Left ventricle myocardium superior (tissue), 1 donor: ENCODE data around the gene SPRY4. TPM values are rescaled to one million over a fixed set of nuclear protein-coding genes. Genes with fewer than 3 reads are reported as not detected.
A peak's percentile ranks its signal among the peaks of the same experiment; 100 is the strongest.

ENCODE experiments used
- ATAC-seq: fragments of 200-7000 bp; cut with Tn5 transposase; one replicate; pipeline ENCODE4 v1.9.1; 2020; ENCODE audit warnings: mild to moderate bottlenecking, moderate library complexity
- DNase-seq: peaks from one replicate; pipeline ENCODE4 v3.0.0-alpha.2; 2020
- intact Hi-C: fragments of 100-400 bp; cut with micrococcal nuclease; formaldehyde crosslinking; loops from one replicate; pipeline ENCODE4 v1.11.0; 2022
- total RNA-seq: library from RNA; stranded (reverse); fragmentation: NEBNext Ultra II Directional; extraction: Animal tissue kit (Norgen Biotek cat#: 25700); gene quantifications from one replicate; pipeline ENCODE4 v1.2.1, GENCODE V29; 2021
- donor health status: DM: no; HTN: yes; CAD: no; lungs with severe emphysema.

Gene SPRY4
- total RNA-seq, 1 donor from 2014 or later, result 8.3 TPM

GRCh38 chr5:142319105-142319504 lies 5.7 kb downstream of the SPRY4 start:
- no peak for DNase-seq
- intact Hi-C loops, result no loop called here
- ATAC-seq, result no peak

GRCh38 chr5:142317753-142318152 lies 7.1 kb downstream of the SPRY4 start:
- intact Hi-C loops, result no loop called here
- DNase-seq, result peak; percentile 55
- ATAC-seq, result peak; percentile 15

- intact Hi-C loops, result no loop called here
- peak; percentile 43 for ATAC-seq
- no peak for DNase-seq
Observed at GRCh38 chr5:142317173-142317572, 7.6 kb downstream of the SPRY4 start.

GRCh38 chr5:142316681-142317080 lies 8.1 kb downstream of the SPRY4 start:
- intact Hi-C loops, result no loop called here
- ATAC-seq, result no peak
- no peak for DNase-seq

GRCh38 chr5:142316051-142316450 lies 8.8 kb downstream of the SPRY4 start:
- no peak for DNase-seq
- intact Hi-C loops, result no loop called here
- peak; percentile 44 for ATAC-seq

DNA sequence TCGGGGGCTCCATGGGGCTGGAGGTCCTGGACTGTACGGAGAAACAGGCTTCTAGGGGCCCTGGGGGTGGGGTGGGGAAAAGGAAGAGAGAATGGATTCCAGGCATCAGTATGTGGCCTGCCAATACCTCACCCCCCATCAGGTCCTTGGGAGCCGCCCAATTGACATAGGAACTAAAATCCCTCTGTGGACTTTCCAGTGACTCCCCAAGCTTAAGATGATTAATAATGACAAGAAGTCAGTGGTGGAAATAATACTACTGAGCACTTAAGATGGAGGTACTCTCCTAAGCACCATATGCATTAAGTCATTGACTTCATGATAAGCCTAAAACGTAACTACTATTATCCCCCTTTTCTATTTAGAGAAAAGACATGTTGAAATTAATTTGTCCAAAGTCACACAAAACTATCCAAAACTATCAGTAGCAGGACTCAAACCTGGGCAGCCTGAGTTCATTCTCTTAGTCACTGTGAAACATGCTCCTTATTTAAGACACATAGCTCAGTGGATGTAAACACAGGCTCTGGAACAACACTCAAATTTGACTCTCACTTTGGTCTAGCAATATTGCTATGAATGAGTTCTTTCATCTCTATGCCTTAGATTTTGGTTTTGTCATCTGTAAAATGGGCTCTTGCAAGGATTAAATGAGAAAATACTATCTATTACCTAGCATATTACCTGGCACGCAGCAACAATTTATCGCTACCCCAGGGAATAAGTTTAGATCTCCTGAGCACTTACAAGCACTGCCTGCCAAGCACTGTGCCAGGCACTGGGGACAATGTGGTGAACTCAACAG lies 9.5 kb downstream of the SPRY4 start:
- ATAC-seq, result no peak
- DNase-seq, result no peak
- intact Hi-C loops, result no loop called here

DNA sequence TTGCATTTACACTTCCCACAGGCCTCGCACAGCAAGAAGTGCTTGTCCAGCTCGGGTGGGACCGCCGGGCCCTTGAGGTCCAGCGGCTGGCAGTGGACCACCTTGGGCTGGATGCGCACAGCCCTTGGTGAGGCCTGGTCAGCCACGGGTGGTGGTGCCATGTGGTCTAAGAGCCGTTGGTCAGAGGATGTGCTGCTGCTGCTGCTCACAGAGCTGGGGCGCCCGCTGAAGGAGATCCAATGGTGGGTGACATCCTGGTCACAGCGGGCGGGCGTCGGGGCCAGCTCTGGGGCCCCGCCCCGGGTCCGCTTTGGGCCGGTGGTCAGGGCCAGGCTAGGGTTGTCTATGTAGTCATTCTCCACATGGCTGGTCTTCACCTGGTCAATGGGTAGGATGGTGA lies 10.2 kb downstream of the SPRY4 start:
- no peak for ATAC-seq
- DNase-seq, result peak; percentile 38
- intact Hi-C loops, result no loop called here

- DNase-seq (no peak), ATAC-seq (no peak)
- intact Hi-C loops, result no loop called here
Observed at GRCh38 chr5:142314109-142314508, 10.7 kb downstream of the SPRY4 start.

DNA sequence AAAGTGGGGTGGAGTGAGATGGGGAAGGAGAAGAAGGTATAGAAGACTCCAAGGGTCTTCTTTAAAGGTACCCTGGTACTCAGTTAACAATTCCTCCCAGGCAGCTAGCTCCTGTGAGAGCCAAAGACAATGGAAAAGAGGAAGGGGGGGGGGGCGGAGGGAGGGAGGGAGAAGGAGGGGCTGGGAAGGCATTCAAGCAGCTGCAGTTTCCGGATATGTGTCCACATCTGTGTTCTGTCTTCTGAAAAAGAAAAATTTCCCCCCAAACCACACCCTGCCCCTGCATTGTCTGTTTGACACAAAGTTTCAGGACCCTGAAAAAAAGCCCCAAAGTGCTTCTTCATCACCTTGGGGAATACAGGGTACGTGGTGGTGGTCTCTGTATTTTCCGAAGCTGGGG lies 11.1 kb downstream of the SPRY4 start:
- no peak for DNase-seq
- peak; percentile 10 for ATAC-seq
- intact Hi-C loops, result no loop called here

DNA sequence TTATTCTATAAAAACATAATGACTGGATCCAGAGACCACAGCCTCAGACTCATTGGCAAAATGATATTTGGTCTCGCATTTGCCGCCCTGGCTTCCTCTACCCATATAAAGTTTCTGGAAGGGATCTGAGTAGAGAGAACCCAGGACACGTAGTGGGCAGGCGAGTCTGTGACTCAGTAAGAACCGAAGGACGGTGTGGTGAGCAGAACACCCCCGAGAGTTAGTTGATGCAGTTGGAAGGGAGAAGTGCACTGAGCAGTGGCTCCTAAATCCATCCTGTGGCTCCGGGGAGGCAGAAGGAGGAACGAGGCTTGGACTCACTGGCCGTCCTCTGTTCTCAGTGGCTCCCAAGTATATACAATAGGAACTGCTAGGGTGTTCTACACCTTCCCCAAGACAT lies 11.5 kb downstream of the SPRY4 start:
- ATAC-seq, result no peak
- intact Hi-C loops, result no loop called here
- no peak for DNase-seq

- ATAC-seq (no peak), DNase-seq (no peak)
- intact Hi-C loops, result no loop called here
Observed at GRCh38 chr5:142312399-142312798, 12.4 kb downstream of the SPRY4 start.

DNA sequence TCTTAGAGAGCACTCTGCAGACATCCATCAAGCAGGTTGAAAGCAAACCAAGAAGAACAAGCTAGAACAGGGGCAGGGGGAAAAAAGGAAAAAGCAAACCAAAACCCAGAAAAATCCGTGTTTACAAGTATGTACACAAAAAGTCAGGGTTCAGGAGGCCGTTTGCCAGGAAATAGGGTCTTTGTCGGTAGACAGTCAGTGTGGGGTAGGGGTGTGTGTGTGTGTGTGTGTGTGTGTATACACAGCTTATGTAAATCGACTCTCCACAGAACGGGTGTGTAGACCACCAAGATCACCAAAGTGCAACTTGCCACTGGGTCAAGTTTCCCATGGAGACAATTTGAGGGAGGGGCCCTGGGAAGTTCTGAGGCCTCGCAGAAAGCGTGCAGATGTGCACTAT lies 13.1 kb downstream of the SPRY4 start:
- intact Hi-C loops, result no loop called here
- no peak for ATAC-seq

GRCh38 chr5:142310803-142311202 lies 14.0 kb downstream of the SPRY4 start:
- DNase-seq, result no peak
- ATAC-seq, result no peak
- intact Hi-C loops, result no loop called here

More for the DNA sequence above, 13.1 kb downstream of the SPRY4 start:
- DNase-seq, result no peak

DNA sequence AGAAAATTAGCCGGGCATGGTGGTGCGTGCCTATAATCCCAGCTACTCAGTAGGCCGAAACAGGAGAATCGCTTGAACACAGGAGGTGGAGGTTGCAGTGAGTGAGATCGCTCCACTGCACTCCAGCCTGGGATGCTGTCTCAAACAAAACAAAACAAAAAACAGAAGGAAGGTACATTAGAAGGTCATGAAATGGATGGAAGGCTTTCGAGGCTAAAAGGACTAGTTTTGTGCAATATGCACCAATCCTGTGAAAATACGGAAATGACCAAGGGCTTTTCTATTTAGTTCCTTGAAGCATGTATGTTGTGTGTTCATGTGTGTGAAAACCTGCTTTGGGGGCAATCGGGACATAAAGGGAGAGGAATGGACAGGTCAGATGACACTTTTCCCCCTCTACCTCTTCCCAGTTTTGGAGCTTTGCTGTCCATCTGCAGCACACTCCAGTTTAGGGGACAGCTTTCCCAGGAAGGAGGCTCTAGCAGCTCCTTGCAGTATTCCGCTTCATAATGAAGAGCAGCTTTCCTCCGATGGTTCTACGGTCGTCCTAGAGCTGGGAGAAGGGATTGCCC lies 15.0 kb downstream of the SPRY4 start:
- DNase-seq (no peak), ATAC-seq (no peak)
- intact Hi-C loops, result no loop called here

DNA sequence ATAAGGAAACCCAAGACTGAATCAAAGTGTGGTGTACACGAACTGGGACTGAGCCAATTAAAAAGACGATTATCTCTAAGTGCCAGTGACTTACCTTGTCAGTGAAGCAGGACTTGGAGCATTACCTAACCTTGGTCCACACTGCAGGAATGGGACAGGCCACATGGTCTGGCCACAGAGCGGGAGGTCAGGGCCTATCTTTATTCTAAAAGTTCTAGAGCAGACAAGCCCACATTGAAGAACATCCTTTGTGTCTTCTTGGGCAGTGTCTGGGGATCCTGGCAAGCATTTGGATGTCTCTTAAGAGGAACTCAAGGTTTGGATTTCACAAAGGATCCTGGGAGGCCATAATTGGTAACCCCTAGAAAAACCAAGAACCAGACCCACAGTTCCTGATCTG lies 16.5 kb downstream of the SPRY4 start:
- intact Hi-C loops, result no loop called here
- ATAC-seq, result no peak
- DNase-seq, result no peak

- ATAC-seq (no peak), DNase-seq (no peak)
- intact Hi-C loops, result no loop called here
Observed at GRCh38 chr5:142307146-142307890, 17.5 kb downstream of the SPRY4 start.

- intact Hi-C loops, result no loop called here
- DNase-seq, result no peak
- no peak for ATAC-seq
Observed at GRCh38 chr5:142306077-142306502, 18.7 kb downstream of the SPRY4 start.

DNA sequence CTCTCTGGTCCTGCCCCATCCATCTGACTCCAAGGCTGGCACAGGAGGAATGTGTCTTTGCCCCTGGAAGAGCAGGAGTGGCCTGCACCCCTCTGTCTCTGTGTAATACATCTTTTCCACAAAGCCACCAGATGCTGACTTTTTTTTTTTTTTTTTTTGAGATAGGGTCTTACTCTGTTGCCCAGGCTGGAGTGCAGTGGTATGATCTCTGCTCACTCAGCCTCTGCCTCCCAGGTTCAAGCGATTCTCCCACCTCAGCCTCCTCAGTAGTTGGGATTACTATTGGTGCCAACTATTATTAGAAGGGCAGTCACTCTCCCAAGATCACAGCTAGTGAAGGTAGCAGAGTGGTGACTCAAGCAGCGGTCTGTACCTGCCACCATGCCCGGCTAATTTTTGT lies 19.6 kb downstream of the SPRY4 start:
- DNase-seq (no peak), ATAC-seq (no peak)
- intact Hi-C loops, result no loop called here

DNA sequence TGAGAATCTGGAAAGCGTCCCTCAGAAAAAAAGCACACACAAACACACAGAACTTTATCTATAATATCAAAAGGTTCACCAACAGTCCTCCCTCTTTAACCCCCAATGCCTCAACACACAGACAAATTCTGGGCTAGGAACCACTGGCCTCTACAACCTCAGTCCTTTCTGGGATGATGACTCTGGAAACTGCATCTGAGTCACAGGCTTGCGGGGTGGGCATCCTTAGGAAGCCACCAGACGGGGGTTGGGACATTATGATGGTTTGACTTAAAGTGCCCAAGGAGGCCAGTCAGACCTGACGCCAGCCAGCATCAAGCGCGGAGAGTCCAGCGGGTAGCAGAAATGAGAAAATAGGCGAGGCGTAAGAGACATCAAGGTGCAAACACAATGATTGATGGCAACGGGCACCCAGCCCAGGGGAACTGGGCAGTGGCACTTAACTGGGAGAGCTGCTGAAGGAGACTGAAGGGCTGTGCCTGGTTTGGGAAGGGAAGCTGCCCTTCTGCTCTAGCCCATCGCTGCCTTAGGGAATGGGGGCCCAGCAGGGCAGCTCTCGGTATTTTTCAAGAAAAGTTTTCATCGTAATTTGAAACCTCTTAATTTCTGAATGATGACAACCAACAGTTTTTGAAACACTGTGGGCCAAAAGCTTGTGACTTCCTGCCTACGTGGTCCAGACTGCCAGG lies 20.7 kb downstream of the SPRY4 start:
- intact Hi-C loops, result no loop called here
- peak; percentile 92 for ATAC-seq
- DNase-seq, result peak; percentile 72

DNA sequence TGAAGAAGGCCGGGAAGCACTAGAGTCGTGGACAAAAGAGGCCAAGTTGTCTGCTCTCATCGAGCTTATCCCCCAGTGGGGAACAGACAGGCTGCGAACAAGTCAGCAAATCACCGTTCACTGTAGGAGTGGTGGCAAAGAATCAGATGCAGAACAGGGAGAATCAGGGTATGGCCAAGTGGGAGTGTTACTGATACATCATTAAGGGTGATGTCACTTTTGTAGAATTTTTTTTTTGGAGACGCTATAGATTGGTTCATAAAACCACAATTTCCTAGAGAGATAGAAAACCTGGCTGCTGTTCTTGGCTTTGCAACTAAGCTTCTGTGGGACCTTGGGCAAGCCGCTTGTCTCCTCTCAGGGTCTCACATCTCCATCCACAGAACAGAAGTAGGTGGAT lies 21.3 kb downstream of the SPRY4 start:
- intact Hi-C loops, result no loop called here
- no peak for ATAC-seq
- DNase-seq, result no peak
